Left renal pelvis (tissue), 4 donors: ENCODE data around the gene VPS13D. TPM values are rescaled to one million over a fixed set of nuclear protein-coding genes. Genes with fewer than 3 reads are reported as not detected.

Source experiments
- DNase-seq, 4 donors: peaks; one replicate each; pipeline ENCODE4 v3.0.0-alpha.2; 2013; ENCODE audit warnings: low read depth in 4 of 4, low spot score in 3 of 4
- polyA plus RNA-seq, 4 donors: library from polyadenylated mRNA; unstranded; fragments of 120-200 nt; gene quantifications; one replicate each; pipeline ENCODE4 v1.2.1, GENCODE V29; 2013; ENCODE audit not compliant: insufficient read length in 4 of 4

VPS13D gene
- polyA plus RNA-seq, 4 donors = 28.6 to 32.3 (median 30.4) TPM

- no peak for DNase-seq
Observed at GRCh38 chr1:12480041-12480440, 250.2 kb downstream of the VPS13D start.

- no peak for DNase-seq
Observed at GRCh38 chr1:12480748-12481362, 251.0 kb downstream of the VPS13D start.

GRCh38 chr1:12481928-12482327 lies 252.1 kb downstream of the VPS13D start:
- no peak for DNase-seq

GRCh38 chr1:12482988-12483387 lies 253.2 kb downstream of the VPS13D start:
- no peak for DNase-seq

- DNase-seq = no peak
Observed at GRCh38 chr1:12485231-12486058, 255.6 kb downstream of the VPS13D start.

- DNase-seq = no peak
Observed at GRCh38 chr1:12486059-12486341, 256.2 kb downstream of the VPS13D start.

GRCh38 chr1:12486401-12487005 lies 256.7 kb downstream of the VPS13D start:
- no peak for DNase-seq

GRCh38 chr1:12487520-12487919 lies 257.7 kb downstream of the VPS13D start:
- DNase-seq = no peak

- DNase-seq = no peak
Observed at GRCh38 chr1:12488666-12489354, 259.0 kb downstream of the VPS13D start.

GRCh38 chr1:12490532-12491142 lies 260.8 kb downstream of the VPS13D start:
- no peak for DNase-seq

- DNase-seq = no peak
Observed at GRCh38 chr1:12491656-12492055, 261.8 kb downstream of the VPS13D start.

GRCh38 chr1:12495725-12496124 lies 265.9 kb downstream of the VPS13D start:
- DNase-seq = no peak

GRCh38 chr1:12496154-12496961 lies 266.5 kb downstream of the VPS13D start:
- DNase-seq = no peak

GRCh38 chr1:12499539-12500240 lies 269.9 kb downstream of the VPS13D start:
- DNase-seq = no peak

GRCh38 chr1:12501661-12502060 lies 271.8 kb downstream of the VPS13D start:
- DNase-seq = no peak

- DNase-seq = no peak
Observed at GRCh38 chr1:12502336-12503109, 272.7 kb downstream of the VPS13D start.

GRCh38 chr1:12503709-12504108 lies 273.9 kb downstream of the VPS13D start:
- no peak for DNase-seq

GRCh38 chr1:12504601-12505000 lies 274.8 kb downstream of the VPS13D start:
- DNase-seq = no peak

GRCh38 chr1:12505231-12505630 lies 275.4 kb downstream of the VPS13D start:
- no peak for DNase-seq
